Mesenchymal stem cell (in vitro differentiated cells and primary cell): ENCODE results near the gene PATL2.

Experiments used
- DNase-seq: peaks from one replicate; pipeline ENCODE4 v3.0.0-alpha.2; 2013
- H2AFZ ChIP-seq: one replicate; pipeline ENCODE4 v1.6.1; 2013; ENCODE audit warnings: low read depth, mild to moderate bottlenecking, control low read depth, inconsistent platforms, low read length, moderate library complexity
- H2AK5ac ChIP-seq: 2 replicates; pipeline ENCODE4 v1.6.1; 2013; ENCODE audit warnings: low read length, moderate library complexity, mild to moderate bottlenecking, inconsistent platforms; ENCODE audit not compliant: severe bottlenecking
- H2BK120ac ChIP-seq: one replicate; pipeline ENCODE4 v1.6.1; 2013; ENCODE audit warnings: low read depth, mild to moderate bottlenecking, inconsistent platforms, low read length, moderate library complexity
- H2BK12ac ChIP-seq, 2 experiments: one replicate each; pipeline ENCODE4 v1.6.1; 2013; ENCODE audit warnings: inconsistent platforms in 2 of 2, low read length in 2 of 2, mild to moderate bottlenecking in 2 of 2, moderate library complexity in 2 of 2, control low read depth in 1 of 2
- H2BK15ac ChIP-seq: one replicate; pipeline ENCODE4 v1.6.1; 2013; ENCODE audit warnings: mild to moderate bottlenecking, low read depth, inconsistent platforms; ENCODE audit not compliant: poor library complexity, severe bottlenecking
- H2BK5ac ChIP-seq: 2 replicates; pipeline ENCODE4 v1.6.1; 2013; ENCODE audit warnings: low read depth, mild to moderate bottlenecking, low read length, control low read depth, inconsistent platforms; ENCODE audit not compliant: poor library complexity, severe bottlenecking
- H3K14ac ChIP-seq, 2 experiments: one replicate each; pipeline ENCODE4 v1.6.1; 2013; ENCODE audit warnings: inconsistent platforms in 2 of 2, low read length in 2 of 2, control low read depth in 1 of 2, mild to moderate bottlenecking in 1 of 2, moderate library complexity in 1 of 2
- H3K18ac ChIP-seq, 2 experiments: one replicate each; pipeline ENCODE4 v1.6.1; 2013; ENCODE audit warnings: inconsistent platforms in 2 of 2, low read length in 2 of 2, control low read depth in 1 of 2, low read depth in 1 of 2, mild to moderate bottlenecking in 1 of 2
- H3K23ac ChIP-seq, 2 experiments: one replicate each; pipeline ENCODE4 v1.6.1; 2013; ENCODE audit warnings: inconsistent platforms in 2 of 2, low read length in 2 of 2, mild to moderate bottlenecking in 2 of 2, moderate library complexity in 2 of 2, control low read depth in 1 of 2
- H3K27ac ChIP-seq: 2 replicates; pipeline ENCODE4 v1.5.1; 2013; ENCODE audit warnings: mild to moderate bottlenecking, moderate library complexity, low read length, control low read depth, inconsistent platforms; ENCODE audit not compliant: poor library complexity, severe bottlenecking
- H3K27me3 ChIP-seq, 2 experiments: 2 replicates each; pipeline versions ENCODE4 v1.6.1 to v1.7.0; 2013; ENCODE audit warnings: low read length in 2 of 2, mild to moderate bottlenecking in 2 of 2, moderate library complexity in 2 of 2, control low read depth in 1 of 2, inconsistent platforms in 1 of 2; ENCODE audit not compliant: control insufficient read depth in 1 of 2, insufficient read depth in 1 of 2
- H3K36me3 ChIP-seq, 2 experiments: 2 replicates each; pipeline versions ENCODE4 v1.6.1 to v1.7.0; 2013; ENCODE audit warnings: low read length in 2 of 2, control low read depth in 1 of 2, inconsistent platforms in 1 of 2, low read depth in 1 of 2, mild to moderate bottlenecking in 1 of 2; ENCODE audit not compliant: insufficient read depth in 2 of 2, control insufficient read depth in 1 of 2
- H3K4ac ChIP-seq, 2 experiments: one replicate each; pipeline ENCODE4 v1.6.1; 2013; ENCODE audit warnings: inconsistent platforms in 2 of 2, low read length in 2 of 2, mild to moderate bottlenecking in 2 of 2, moderate library complexity in 2 of 2, control low read depth in 1 of 2, low read depth in 1 of 2
- H3K4me1 ChIP-seq: 2 replicates; pipeline ENCODE4 v1.6.1; 2013; ENCODE audit warnings: low read depth, low read length, control low read depth; ENCODE audit not compliant: control insufficient read depth, insufficient read depth
- H3K4me2 ChIP-seq: 2 replicates; pipeline ENCODE4 v1.6.1; 2013; ENCODE audit warnings: low read length, mild to moderate bottlenecking, inconsistent platforms; ENCODE audit not compliant: poor library complexity, severe bottlenecking
- H3K4me3 ChIP-seq, 2 experiments: 2 replicates each; pipeline versions ENCODE4 v1.5.1 to v1.7.0; 2013; ENCODE audit warnings: low read length in 2 of 2, mild to moderate bottlenecking in 2 of 2, control low read depth in 1 of 2, low read depth in 1 of 2; ENCODE audit not compliant: insufficient read depth in 1 of 2
- H3K79me1 ChIP-seq: replicated peaks from 2 replicates; pipeline ENCODE4 v1.6.1; 2013; ENCODE audit warnings: mild to moderate bottlenecking, control low read depth, low read length, inconsistent platforms; ENCODE audit not compliant: poor library complexity, severe bottlenecking
- H3K9ac ChIP-seq: 2 replicates; pipeline ENCODE4 v1.7.0; 2013; ENCODE audit warnings: mild to moderate bottlenecking, low read length, moderate library complexity
- H3K9me3 ChIP-seq: 2 replicates; pipeline ENCODE4 v1.7.0; 2013; ENCODE audit warnings: mild to moderate bottlenecking, low read length; ENCODE audit not compliant: control insufficient read depth
- H4K8ac ChIP-seq: one replicate; pipeline ENCODE4 v1.6.1; 2013; ENCODE audit warnings: inconsistent platforms, mild to moderate bottlenecking, low read length, moderate library complexity
- H4K91ac ChIP-seq: one replicate; pipeline ENCODE4 v1.6.1; 2013; ENCODE audit warnings: mild to moderate bottlenecking, low read length, inconsistent platforms
- WGBS: methylation state at CpG from one replicate; pipeline ENCODE4 v1.1.7; 2013; ENCODE audit warnings: mixed read lengths; 5-methylcytosine and 5-hydroxymethylcytosine counted together

Gene PATL2

GRCh38 chr15:44646460-44646859 lies 64.7 kb downstream of the PATL2 start:
- no peak overlapping the region for H3K23ac ChIP-seq
- H2BK12ac ChIP-seq: no peak overlapping the region
- no peak overlapping the region for H3K18ac ChIP-seq
- no peak overlapping the region for H4K91ac ChIP-seq
- no peak overlapping the region for H3K4ac ChIP-seq
- H3K4me2 ChIP-seq: no peak overlapping the region
- H2BK5ac ChIP-seq: no peak overlapping the region
- DNase-seq: no peak
- no peak overlapping the region for H2AFZ ChIP-seq
- no peak overlapping the region for H3K9ac ChIP-seq
- H3K9me3 ChIP-seq: peaks cover 9% of the 10 kb centered on the region
- no peak overlapping the region for H3K14ac ChIP-seq
- H2AK5ac ChIP-seq: no peak overlapping the region
- peaks cover 15 to 56% of the 10 kb centered on the region in 2 experiments for H3K36me3 ChIP-seq
- H2BK15ac ChIP-seq: no peak overlapping the region
- WGBS: 100% methylated on average over 2 of the region's 2 CpGs
- H4K8ac ChIP-seq: no peak overlapping the region
- peaks cover 23% of the 10 kb centered on the region for H3K79me1 ChIP-seq
- H3K4me1 ChIP-seq: no peaks in the 10 kb centered on the region
- H3K27me3 ChIP-seq: no peaks in the 10 kb centered on the region
- no peak overlapping the region for H3K4me3 ChIP-seq
- H2BK120ac ChIP-seq: no peak overlapping the region
- no peak overlapping the region for H3K27ac ChIP-seq

DNA sequence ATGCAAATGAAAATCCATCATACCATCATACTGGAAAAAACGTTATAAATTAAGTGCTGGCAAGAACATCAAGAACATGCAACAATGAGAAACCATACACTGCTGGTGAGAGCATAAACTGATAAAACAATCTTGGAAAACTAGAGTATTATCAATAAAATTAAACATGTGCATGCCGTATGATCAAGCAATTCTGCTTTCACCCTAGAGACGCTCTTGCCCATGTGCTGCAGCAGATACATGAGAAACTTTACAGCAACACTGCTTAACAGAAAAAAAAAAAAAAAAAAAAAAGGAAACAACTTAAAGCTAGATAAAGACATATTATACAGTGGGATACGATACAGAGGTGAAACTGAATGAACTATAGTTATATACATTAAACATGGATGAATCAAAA lies 69.5 kb downstream of the PATL2 start:
- Histone ChIP-seq H2BK15ac (no peak overlapping the region), H2BK5ac (no peak overlapping the region), H3K4me2 (no peak overlapping the region), H3K9me3 (peaks cover 17% of the 10 kb centered on the region), H3K27ac (no peak overlapping the region), H2BK120ac (no peak overlapping the region), H3K14ac (no peak overlapping the region), H3K4ac (no peak overlapping the region), H3K18ac (no peak overlapping the region), H3K36me3 (peaks cover 4 to 37% of the 10 kb centered on the region in 2 experiments), H3K23ac (no peak overlapping the region), H2AK5ac (no peak overlapping the region), H3K9ac (no peak overlapping the region), H3K4me1 (no peaks in the 10 kb centered on the region), H3K79me1 (peaks cover 23% of the 10 kb centered on the region), H2AFZ (no peak overlapping the region), H3K27me3 (no peaks in the 10 kb centered on the region), H4K91ac (no peak overlapping the region), H4K8ac (no peak overlapping the region), H2BK12ac (no peak overlapping the region), H3K4me3 (no peak overlapping the region)
- no peak for DNase-seq
- 83% methylated on average over 1 of the region's 4 CpGs for WGBS

GRCh38 chr15:44636976-44637375 lies 74.1 kb downstream of the PATL2 start:
- Histone ChIP-seq H3K4ac (no peak overlapping the region), H4K91ac (no peak overlapping the region), H3K36me3 (peaks cover 21 to 47% of the 10 kb centered on the region in 2 experiments), H2BK5ac (no peak overlapping the region), H2BK15ac (no peak overlapping the region), H2AK5ac (no peak overlapping the region), H2AFZ (no peak overlapping the region), H2BK120ac (no peak overlapping the region), H3K4me2 (no peak overlapping the region), H3K79me1 (peaks cover 28% of the 10 kb centered on the region), H3K4me3 (no peak overlapping the region), H3K4me1 (peaks cover 2% of the 10 kb centered on the region), H3K9ac (no peak overlapping the region), H3K9me3 (peaks cover 9% of the 10 kb centered on the region), H3K18ac (no peak overlapping the region), H3K27me3 (no peaks in the 10 kb centered on the region), H3K23ac (no peak overlapping the region), H3K27ac (no peak overlapping the region), H3K14ac (no peak overlapping the region), H2BK12ac (no peak overlapping the region), H4K8ac (no peak overlapping the region)
- 100% methylated on average over 1 of the region's 1 CpG for WGBS
- DNase-seq: no peak

GRCh38 chr15:44633603-44634002 lies 77.5 kb downstream of the PATL2 start:
- H2BK12ac ChIP-seq: no peak overlapping the region
- H3K4me1 ChIP-seq: peaks cover 2% of the 10 kb centered on the region
- H3K4me3 ChIP-seq: no peak overlapping the region
- H3K4me2 ChIP-seq: no peak overlapping the region
- H3K23ac ChIP-seq: no peak overlapping the region
- H2AFZ ChIP-seq: no peak overlapping the region
- peak; percentile 17 for DNase-seq
- H3K9me3 ChIP-seq: peaks cover 9% of the 10 kb centered on the region
- no peak overlapping the region for H2BK15ac ChIP-seq
- H2AK5ac ChIP-seq: no peak overlapping the region
- peaks cover 35 to 68% of the 10 kb centered on the region in 2 experiments for H3K36me3 ChIP-seq
- H3K27ac ChIP-seq: no peak overlapping the region
- WGBS: 100% methylated on average over 3 of the region's 5 CpGs
- H3K18ac ChIP-seq: no peak overlapping the region
- H4K91ac ChIP-seq: no peak overlapping the region
- no peak overlapping the region for H2BK120ac ChIP-seq
- peaks cover 31% of the 10 kb centered on the region for H3K79me1 ChIP-seq
- H3K9ac ChIP-seq: peak overlapping the region; percentile 87
- H2BK5ac ChIP-seq: no peak overlapping the region
- no peaks in the 10 kb centered on the region for H3K27me3 ChIP-seq
- H3K4ac ChIP-seq: no peak overlapping the region
- H3K14ac ChIP-seq: no peak overlapping the region
- no peak overlapping the region for H4K8ac ChIP-seq
